Neural cell (in vitro differentiated cells): Measurements from ENCODE around the gene GNB1.

ENCODE experiments used
- EP300 ChIP-seq: fragments of 450-650 bp; conservative IDR thresholded peaks from 2 replicates; pipeline ENCODE4 v1.6.1; 2014; ENCODE audit warnings: antibody characterized with exemption, mild to moderate bottlenecking, moderate library complexity; ENCODE audit not compliant: poor library complexity, severe bottlenecking
- POLR2AphosphoS5 ChIP-seq: IDR thresholded peaks from 2 replicates; pipeline ENCODE4 v1.6.1; 2012
- RAD21 ChIP-seq: fragments of 450-650 bp; conservative IDR thresholded peaks from 2 replicates; pipeline ENCODE4 v1.6.1; 2014; ENCODE audit warnings: antibody characterized with exemption, mild to moderate bottlenecking, moderate library complexity
- TF ChIP-seq, protein P1 (sequence below): fragments of 450-650 bp; IDR thresholded peaks from 2 replicates; pipeline ENCODE4 v1.5.1; 2014; ENCODE audit warnings: antibody characterized with exemption, mild to moderate bottlenecking, moderate library complexity; ENCODE audit not compliant: poor library complexity, severe bottlenecking

DNA sequence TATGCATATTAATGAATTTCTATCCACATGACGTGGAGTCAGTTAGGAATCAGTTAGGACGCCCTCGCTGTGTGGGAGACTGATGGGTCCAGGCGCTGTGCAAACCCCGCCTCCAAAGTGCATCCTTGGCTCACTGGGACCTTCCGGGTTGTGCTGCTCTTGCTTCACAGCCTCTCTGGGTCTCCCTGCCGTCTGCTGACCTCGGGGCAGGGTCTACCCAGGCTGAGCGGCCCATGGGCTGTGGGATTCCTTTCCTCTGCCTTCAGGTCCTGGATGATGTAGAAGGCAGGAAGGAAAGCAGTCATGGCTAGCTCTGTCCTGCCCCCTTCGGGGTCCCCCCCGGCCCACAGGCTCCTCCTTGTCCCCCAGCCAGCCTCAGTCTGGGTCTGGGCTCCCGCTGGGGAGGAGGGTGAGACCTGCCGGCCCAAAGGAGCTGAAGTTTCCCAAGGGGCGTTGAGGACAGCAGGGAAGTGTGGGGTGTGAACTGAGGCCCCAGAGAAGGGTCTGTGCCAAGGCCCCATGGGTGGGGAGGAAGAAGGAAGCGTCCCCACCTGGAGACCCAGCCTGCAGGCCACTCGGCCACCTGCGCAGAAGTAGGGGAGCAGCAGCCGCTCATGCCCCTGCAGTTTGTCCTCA, 142.1 kb downstream of the GNB1 start:
- TF ChIP-seq, protein P1, sequence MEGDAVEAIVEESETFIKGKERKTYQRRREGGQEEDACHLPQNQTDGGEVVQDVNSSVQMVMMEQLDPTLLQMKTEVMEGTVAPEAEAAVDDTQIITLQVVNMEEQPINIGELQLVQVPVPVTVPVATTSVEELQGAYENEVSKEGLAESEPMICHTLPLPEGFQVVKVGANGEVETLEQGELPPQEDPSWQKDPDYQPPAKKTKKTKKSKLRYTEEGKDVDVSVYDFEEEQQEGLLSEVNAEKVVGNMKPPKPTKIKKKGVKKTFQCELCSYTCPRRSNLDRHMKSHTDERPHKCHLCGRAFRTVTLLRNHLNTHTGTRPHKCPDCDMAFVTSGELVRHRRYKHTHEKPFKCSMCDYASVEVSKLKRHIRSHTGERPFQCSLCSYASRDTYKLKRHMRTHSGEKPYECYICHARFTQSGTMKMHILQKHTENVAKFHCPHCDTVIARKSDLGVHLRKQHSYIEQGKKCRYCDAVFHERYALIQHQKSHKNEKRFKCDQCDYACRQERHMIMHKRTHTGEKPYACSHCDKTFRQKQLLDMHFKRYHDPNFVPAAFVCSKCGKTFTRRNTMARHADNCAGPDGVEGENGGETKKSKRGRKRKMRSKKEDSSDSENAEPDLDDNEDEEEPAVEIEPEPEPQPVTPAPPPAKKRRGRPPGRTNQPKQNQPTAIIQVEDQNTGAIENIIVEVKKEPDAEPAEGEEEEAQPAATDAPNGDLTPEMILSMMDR: no peak
- TF ChIP-seq RAD21 (no peak), EP300 (no peak), POLR2AphosphoS5 (no peak)
